ENCODE measurements around the gene SPDYE4.
"Not testable (repeated sequence)": the region's sequence is repeated elsewhere in the genome, so short reads cannot be mapped to it uniquely, and the experiment has no call there.

Gene SPDYE4, protein sequence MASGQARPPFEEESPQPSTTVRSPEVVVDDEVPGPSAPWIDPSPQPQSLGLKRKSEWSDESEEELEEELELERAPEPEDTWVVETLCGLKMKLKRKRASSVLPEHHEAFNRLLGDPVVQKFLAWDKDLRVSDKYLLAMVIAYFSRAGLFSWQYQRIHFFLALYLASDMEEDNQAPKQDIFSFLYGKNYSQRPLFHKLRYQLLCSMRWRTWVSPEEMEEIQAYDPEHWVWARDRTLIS

DNA sequence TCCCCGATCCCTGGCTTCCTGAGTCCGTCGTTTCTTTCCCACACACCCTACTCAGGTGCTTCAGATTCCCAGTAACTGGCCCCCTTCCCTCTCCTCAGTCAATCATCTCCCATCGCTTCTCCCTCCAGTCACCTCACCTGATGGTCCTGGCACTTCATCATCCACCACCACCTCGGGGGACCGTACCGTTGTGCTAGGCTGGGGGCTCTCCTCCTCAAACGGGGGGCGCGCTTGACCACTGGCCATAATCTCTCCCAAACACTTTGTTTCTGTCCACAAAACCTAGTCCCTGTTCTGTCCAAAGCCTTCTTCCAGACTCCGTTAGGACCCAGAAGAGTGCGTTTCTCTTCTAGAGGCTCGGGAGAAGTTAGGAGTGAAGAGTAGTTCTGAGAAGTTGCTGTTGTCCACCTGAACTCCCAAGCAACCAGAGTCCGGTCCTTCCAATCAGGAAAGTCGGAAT lies at the start of gene SPDYE4:
TSS of gene SPDYE4 (minus strand) at position 410 of the 460 bp plus-strand sequence. CDS start at position 246, 164 bp downstream.
- DNase-seq (ENCODE audit: low read depth in 1 of 2, low spot score in 1 of 2): no peak

DNA sequence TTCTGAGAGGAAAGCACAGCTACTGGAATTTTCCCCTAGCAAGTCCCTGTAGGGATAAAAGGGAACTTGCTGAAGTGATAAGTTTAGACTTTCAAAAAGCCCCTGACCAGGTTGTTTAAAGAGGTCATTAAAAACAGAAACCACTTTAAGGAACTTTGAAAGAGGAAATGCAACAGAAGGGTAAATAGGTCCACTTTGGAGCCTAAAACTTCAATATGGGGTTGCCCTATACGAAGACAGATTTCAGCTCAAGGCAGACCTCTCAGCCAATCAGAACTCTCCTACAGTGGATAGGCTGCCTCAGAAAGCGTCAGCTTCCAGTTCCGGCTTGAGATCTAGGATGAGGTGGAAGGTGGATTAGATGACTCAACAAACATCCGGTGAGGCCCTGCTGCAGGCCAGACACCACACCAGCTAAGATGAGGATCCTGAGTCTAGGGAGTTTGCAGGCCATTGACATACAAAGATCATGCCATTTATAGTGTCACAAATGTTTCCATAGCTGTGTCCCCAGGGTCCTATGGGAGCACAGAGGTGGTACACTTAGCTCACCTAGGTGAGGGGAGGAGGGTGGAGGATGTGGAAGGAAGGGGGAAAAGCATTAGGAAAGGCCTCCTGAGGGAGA lies 48.7 kb upstream of the SPDYE4 start:
- no peak for DNase-seq (ENCODE audit: low read depth in 1 of 2, low spot score in 1 of 2)

DNA sequence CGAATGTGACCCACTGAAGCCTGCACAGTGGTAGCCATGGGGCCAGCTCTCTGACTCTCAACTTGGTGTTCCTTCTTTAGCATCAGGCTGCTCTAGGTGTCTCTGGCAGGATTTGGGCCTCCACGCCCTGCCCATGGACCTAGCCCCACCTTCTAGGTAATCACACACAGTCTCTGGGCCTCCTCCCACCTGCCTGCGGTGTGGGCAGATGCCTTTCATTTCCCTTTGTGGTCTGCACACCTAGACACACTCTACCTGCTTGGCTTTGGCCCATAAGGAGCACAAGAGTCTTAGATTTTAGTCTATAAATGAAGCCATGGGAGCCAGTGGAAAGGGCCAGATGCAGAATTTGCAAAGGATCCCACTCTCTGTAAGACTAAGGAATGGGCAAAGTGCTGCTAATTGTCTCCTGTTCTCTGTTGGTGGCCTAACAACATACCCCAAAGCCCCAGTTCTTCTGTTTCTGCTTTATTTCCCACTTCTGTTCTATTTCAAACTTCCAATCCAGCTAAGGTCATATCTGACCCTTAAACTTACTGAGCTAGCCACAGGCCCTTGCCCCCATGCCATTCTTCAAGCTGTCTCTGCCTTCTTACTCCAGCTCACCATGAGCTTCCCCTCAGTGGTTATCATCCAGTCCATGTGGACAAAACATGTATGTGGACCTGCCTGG lies 48.0 kb upstream of the SPDYE4 start:
- no peak for DNase-seq (ENCODE audit: low read depth in 1 of 2, low spot score in 1 of 2)

DNA sequence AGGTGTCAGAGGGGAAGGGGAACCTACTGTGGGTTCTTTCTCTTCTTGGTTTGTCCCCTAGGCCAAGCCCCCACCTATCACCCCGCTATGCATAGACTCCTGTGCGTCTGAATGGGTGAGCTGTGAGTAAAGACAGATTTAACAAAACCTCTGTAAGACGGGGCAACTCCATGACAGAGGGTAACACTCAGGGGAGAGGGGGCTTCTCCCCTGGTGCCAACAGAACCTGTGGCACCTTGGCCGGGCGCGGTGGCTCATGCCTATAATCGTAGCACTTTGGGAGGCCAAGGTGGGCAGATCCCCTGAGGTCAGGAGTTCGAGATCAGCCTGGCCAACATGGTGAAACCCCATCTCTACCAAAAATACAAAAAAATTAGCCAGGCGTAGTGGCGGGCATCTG lies 47.0 kb upstream of the SPDYE4 start:
- not testable (repeated sequence) for DNase-seq (ENCODE audit: low read depth in 1 of 2, low spot score in 1 of 2)

DNA sequence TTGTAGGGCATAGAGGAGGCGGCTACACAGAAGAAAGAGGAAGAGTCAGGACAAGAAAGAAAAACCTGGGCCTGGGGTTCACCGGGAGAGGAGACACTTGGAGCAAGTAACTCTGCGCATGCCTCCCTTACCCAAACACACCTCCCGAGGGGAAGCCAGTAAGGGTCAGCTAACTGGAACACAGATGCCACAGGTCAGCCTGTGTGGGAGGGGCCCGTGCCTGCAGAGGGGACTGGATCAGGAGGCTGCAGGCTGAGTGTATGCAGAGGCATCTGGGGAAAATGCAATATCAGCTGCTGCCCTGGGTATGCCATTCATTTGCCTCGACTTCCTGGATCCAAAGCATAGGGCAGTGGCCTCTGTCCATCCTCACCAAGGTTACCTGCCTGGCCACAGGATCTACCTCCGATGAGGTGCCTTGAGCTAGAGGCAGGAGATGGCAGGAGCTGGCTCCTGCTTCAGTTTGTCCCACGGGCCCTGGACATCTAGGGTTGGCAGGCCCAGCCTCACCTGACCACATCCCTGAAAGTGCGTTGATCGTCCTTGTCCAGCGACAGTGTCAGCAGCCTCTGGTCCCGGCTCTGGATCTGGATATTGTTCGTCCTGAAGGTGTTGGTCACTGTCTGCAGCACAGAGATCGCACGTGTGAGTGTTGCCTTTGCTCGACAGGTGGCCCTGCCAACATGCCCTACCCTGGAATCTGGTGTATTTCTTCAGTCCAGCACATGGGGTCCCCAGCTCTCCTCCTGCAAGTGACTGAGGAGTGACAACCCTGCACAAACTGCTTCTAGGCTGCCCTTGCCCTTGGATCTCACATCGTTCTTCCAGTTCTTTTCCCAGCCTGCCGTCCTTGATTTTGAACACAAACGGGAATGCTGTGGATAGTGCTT lies 45.4 kb upstream of the SPDYE4 start:
- no peak for DNase-seq (ENCODE audit: low read depth in 1 of 2, low spot score in 1 of 2)

DNA sequence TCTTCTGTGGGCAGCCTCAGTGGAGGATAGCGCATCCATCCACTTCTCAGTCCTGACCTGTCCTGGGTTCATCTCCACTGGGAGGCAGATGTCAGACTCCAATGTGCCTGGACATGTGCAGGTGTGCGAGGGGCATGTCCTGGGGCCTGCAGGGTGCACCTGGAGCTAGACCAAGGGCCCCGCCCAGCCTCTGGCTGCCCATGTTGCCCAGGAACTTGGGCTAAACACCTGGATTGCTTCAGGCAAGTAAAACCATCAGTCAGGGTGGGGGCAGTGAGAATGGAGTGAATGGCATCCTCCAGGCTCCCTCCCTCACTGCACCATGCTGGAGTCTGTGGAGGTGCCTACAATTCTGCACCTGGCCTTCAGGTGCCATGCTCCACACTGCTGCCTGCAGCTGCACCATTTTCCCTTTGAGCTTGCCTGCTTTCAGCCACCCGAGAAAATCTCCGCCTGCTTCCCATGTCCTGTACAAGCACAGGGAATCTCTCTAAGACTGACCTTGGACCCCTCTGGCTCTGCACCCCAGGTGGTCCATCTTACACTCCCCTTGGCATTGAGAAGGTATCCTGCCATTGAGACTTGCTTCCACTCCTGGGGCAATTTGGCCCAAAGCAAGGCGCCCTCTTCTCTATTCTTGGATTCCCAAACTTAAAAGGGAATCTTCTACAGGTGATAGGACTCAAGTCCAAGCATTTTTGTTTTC lies 42.9 kb upstream of the SPDYE4 start:
- DNase-seq (ENCODE audit: low read depth in 1 of 2, low spot score in 1 of 2): no peak

DNA sequence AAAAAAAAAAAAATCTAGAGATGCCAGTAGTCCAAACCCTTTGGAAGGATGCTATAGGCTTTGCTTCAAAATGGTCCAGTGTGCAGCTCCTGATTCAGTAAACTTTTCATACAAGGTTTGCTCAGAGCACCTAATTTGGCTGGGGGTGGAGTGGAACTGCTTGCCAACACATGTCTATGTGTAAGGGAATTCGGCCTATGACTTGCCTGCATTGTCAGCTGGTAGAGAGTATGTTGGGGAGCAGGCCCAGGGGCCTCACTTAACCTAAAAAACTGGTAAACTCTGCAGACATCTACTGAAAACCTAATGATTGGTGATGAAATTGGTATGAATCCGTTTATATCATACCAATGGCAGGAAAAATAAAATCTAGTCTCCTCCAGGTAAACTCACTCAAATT lies 42.3 kb upstream of the SPDYE4 start:
- DNase-seq (ENCODE audit: low read depth in 1 of 2, low spot score in 1 of 2): no peak

DNA sequence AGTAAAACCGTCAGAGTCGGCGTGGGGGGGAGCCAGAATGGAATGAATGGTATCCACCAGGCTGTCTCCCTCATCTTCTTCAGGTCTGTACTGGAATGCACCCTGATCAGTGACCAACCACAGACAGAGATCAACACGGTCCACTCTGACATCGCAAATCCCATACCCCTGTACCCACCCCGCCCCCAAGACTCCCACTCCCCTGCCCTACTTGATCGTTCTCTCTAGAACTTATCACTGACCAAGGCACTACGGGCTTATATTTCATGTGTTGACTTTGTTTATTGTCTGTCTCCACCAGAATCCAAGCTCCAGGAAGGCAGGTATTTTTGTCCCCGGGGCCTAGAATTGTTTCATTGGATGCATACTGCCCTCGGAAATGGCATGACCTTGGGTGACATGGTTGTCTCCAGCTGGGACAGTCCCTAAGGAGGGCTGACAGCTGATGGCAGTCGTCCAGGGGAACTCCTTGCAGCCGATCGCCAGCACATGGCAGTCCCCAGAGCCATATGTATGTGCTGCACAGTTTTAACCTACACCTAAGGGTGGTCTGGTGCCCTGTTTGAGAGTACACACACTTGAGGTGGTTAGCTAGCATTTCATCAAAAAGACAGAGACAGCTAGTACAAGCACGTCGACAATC lies 41.3 kb upstream of the SPDYE4 start:
- no peak for DNase-seq (ENCODE audit: low read depth in 1 of 2, low spot score in 1 of 2)

DNA sequence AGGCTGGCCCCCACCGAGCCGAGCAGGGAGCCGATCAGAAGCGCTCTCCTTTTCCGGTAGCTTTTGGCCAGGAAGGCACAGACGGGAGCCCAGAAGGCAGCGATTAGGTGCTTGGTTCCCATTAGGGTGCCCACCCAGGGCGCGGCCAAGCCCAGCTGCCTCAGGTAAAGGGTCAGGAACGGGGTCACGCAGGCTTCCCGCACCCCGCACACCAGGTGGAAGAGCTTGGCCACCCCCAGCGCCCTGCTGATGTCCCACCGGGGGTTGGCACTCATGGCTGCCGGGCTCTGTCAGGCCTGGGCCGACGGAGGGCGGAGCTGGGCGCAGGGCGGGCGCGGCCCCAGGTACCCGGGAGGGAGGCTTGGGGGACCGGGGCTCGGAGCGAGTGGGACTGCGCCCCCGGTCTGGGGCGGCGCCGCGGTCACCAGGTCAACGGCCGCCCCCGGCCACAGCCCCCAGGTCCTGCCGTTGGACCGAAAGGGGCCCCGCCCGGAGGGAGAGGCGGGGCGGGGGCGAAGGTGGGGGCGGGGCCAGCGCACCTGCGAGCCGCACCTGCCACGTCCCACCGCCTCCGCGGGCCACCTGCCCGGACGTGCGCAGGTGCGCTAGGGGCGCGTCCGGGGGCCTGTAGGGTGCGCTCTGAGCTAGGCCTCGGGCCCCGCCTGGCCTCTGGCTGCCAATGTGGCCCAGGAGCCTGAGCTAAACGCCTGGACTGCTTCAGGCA lies 40.7 kb upstream of the SPDYE4 start, which contains the start of gene MFSD6L:
TSS of gene MFSD6L (minus strand) at position 520 of the 724 bp plus-strand sequence. CDS start at position 275, 245 bp downstream.
- no peak for DNase-seq (ENCODE audit: low read depth in 1 of 2, low spot score in 1 of 2)

DNA sequence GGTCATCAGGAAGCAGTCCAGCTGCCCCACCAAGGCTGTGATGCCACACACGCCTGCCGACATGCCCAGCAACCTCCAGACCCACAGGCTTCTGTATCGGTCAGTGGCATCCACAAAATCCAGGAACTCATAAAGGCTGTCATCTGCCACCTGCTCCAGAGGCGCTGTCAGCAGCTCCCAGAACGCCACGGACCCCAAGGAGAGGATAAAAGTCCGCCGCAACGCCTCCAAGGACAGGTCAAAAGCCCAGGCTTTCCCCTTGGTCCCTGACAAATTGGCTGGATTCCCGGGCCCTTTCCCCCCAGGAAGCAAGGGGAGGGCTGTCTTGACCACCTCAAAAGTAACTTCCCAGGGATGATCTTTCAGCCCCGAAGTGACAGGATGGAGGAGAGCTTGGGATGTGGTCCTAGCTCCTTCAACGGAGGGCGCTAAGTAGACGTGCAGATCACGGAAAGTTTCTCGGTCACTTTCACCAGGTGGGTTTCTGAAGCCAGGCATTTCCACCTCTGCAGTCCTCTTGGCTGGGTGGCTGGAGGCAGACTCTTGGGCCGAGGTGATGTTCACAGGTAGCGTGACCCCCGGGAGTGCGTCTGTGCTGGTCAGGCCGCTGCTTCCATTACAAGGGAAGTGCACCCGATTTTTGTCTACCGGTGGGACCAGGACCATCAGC lies 40.0 kb upstream of the SPDYE4 start:
- no peak for DNase-seq (ENCODE audit: low read depth in 1 of 2, low spot score in 1 of 2)

DNA sequence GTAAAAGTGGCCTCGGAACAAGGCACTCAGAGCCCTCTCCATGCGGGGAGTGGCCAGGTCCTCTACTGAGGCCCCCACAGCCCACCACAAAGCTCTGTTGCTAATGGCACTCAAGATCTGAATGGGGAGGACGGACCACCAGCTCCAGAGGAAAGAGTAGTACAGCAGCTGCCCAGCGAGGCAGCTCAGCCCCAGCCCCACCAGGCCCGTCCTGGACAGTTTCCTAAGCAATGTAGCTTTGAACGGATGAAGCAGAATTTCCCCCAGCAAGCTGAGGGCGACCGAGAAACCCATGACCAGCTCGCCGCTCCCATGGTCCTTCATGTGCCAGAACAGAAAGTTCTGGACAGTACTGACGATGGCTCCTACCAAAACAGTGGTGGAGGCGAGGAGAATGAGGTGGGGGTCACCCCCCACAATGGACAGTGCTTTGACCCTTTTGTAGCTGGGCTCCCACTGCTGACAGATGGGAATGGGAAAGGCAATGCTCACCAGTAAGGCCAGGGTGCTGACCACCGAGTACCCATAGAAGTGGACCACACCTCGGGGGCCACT lies 39.4 kb upstream of the SPDYE4 start:
- DNase-seq (ENCODE audit: low read depth in 1 of 2, low spot score in 1 of 2): no peak

DNA sequence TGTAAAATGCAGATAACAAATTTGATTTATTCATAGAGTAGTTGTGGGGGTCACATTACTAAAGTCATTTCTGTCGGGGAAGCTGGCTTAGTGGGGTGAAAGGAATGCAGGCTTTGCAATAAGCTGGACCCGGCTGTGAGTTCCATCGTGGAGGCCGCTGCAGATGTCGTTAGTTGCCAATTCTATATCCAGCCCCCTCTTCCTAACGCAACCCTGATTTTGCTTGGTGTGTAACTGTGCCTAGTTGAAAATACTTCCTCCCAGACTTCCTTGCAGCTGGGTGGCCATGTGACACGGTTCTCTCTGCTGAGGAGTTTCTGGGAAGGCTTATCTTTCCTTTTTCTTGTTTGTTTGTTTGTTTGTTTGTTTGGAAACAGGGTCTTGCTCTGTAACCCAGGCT lies 36.3 kb upstream of the SPDYE4 start:
- DNase-seq (ENCODE audit: low read depth in 1 of 2, low spot score in 1 of 2): no peak

DNA sequence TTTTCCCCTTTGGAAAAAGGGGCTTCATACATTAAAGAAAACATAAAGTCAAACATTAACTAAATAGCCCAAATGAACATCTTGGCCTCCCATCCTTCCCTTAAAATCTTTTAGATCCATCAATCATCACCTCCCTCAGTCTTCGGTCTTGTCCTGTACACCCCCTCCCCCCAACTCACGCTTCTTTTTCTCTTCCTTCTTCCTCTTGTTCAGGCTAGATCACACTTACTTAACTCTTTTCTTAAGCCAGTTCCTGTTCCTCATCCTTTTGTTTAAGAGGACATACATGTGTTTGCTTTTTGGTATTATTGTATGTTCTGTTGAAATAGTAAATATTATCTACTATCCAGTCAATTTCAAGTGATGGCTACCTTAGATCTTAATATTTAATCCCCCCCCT lies 35.3 kb upstream of the SPDYE4 start:
- no peak for DNase-seq (ENCODE audit: low read depth in 1 of 2, low spot score in 1 of 2)

DNA sequence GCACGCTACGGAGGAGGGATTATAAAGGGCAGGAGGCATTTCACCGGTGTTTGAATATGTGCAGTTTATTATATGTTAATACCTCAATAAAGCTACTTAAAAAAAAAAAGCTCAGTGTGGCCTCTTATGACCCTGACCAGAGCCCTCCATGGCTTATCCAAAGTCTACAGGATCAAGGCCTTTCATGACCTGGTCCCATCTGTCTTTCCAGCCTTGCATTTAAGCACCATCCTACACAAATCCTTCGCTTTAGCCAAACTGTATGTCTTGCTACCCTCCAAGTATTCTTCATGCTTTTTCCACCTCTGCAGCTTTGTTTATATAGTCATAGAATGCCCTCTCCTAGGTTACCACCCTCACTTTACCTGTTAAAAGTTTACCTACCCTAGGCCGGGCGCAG lies 34.3 kb upstream of the SPDYE4 start:
- no peak for DNase-seq (ENCODE audit: low read depth in 1 of 2, low spot score in 1 of 2)

DNA sequence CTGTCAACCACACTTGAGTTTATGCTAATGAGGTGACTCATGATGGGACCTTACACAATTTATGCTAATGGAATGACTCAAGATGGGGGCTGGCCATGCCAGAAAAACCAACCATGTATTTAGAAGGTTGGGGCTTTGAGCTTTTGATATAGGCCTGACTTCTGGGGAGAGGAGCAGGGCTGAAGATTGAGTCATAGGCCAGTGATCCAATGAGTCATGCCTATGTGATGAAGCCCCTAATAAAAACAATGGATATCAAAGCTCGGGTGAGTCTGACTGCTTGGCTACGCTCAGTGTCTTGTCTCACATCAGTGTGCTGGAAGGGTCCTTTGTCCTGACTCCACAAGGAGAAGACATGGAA lies 33.5 kb upstream of the SPDYE4 start:
- no peak for DNase-seq (ENCODE audit: low read depth in 1 of 2, low spot score in 1 of 2)

DNA sequence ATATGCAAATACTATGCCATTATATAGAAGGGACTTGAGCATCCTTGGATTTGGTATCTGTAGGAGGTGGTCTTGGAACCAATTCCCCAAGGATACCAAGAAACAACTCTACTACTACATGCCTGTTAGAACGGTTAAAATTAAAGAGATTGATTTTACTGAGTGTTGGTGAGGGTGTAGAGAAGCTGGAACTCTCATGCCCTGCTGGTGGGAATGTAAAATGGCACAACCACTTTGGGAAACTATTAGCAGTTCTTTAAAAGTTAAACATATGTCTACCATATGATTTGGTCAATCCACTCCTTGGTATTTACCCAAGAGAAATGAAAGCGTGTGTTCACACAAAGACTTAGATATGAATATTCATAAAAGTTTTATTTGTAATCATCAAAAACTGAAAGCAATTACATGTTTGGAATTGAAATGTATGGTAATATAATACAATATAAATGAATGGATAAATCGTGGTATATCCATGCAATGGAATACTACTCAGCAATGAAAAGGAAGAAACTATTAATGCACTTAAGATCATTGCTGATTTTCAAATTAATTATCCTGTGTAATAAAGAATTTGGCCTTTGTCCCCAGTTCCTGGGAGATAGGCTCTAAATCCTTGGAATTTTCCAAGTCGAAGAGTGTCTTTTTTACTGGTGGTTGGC lies 33.0 kb upstream of the SPDYE4 start:
- no peak for DNase-seq (ENCODE audit: low read depth in 1 of 2, low spot score in 1 of 2)

DNA sequence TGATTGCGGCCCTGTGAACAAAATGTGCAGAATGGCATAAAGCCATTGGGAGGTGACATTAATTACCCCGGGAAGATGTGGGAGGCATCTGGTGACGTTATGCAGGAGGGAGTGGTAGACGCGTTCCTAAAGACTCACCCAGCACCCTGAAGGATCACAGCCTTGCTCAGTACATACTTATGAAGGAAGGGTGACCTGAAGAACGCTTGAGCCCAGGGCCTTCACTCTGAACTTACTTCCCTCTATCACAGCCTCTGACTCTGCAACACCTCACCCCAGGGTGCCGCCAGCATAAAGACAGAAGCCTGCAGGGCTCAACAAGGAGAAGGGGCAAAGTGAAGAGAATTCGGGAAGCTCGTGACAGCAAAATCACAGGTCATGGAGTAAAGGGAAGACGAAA lies 31.4 kb upstream of the SPDYE4 start:
- DNase-seq (ENCODE audit: low read depth in 1 of 2, low spot score in 1 of 2): no peak

DNA sequence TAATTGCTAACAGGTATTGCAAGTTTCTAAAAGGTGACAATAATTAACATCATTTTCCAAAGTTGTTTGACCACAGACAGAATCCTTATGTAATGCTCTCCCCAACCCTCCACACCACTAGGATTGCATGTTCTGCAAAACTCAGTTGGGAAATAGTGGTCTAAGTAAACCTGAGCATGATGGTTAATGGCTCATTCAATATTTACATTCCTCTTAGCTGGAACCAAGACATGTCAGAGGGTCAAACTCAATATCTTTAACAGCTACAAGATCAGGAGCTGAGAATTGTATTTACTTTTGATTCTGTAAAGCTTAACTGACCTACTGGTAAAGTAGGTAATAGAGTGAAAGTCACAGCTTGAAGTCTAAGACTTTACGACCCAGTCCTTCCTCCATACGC lies 30.7 kb upstream of the SPDYE4 start:
- DNase-seq (ENCODE audit: low read depth in 1 of 2, low spot score in 1 of 2): no peak

Measured in activated T-helper 1 cell treated with anti-CD3 and anti-CD28 coated beads, Interleukin-2, amount 50 U/mL, for 16 hours (primary cell).